Calu3 (cell line): ENCODE results near the gene CD36. TPM values are rescaled to one million over a fixed set of nuclear protein-coding genes. Genes with fewer than 3 reads are reported as not detected.

ENCODE experiments used
- BruUV-seq: library from RNA; stranded (reverse); fragments of 400-500 nt; replicated peaks from 2 replicates; lab custom pipeline; 2021; lab: Mats Ljungman, UMichigan
- CTCF ChIA-PET: fragments of 300-600 bp; sonication (Branson Sonifier 250); formaldehyde crosslinking; loops from one replicate; lab custom pipeline; 2022; ENCODE audit warnings: antibody characterized with exemption; lab: Charles Lee
- DNase-seq: peaks from one replicate; pipeline ENCODE4 v3.0.0; 2022
- H3K27ac Mint-ChIP-seq: one replicate; pipeline ENCODE4 v1.8.0; 2022; ENCODE audit warnings: mixed read lengths; ENCODE audit not compliant: unreplicated experiment
- H3K27me3 Mint-ChIP-seq: one replicate; pipeline ENCODE4 v1.8.0; 2022; ENCODE audit warnings: mixed read lengths; ENCODE audit not compliant: unreplicated experiment
- H3K36me3 Mint-ChIP-seq: one replicate; pipeline ENCODE4 v1.8.0; 2022; ENCODE audit warnings: mild to moderate bottlenecking, moderate library complexity, mixed read lengths; ENCODE audit not compliant: insufficient read depth, unreplicated experiment
- H3K4me1 Mint-ChIP-seq: one replicate; pipeline ENCODE4 v1.8.0; 2022; ENCODE audit warnings: mild to moderate bottlenecking, low read depth, mixed read lengths; ENCODE audit not compliant: unreplicated experiment
- H3K4me3 Mint-ChIP-seq: one replicate; pipeline ENCODE4 v1.8.0; 2022; ENCODE audit warnings: mild to moderate bottlenecking, low read depth, moderate library complexity, mixed read lengths; ENCODE audit not compliant: unreplicated experiment
- H3K9me3 Mint-ChIP-seq: one replicate; pipeline ENCODE4 v1.8.0; 2022; ENCODE audit warnings: low read depth, mixed read lengths; ENCODE audit not compliant: unreplicated experiment
- intact Hi-C: fragments of 100-400 bp; cut with micrococcal nuclease; formaldehyde crosslinking; loops from one replicate; pipeline ENCODE4 v1.10.0; 2022; ENCODE audit not compliant: unreplicated experiment
- total RNA-seq: library from RNA; stranded (reverse); gene quantifications from 2 replicates; pipeline ENCODE4 v1.2.3, GENCODE V29; 2022
- TF ChIP-seq, protein P1 (sequence below): fragments of 200-600 bp; IDR thresholded peaks from one replicate; pipeline ENCODE4 v1.8.0; 2022; ENCODE audit warnings: antibody characterized with exemption; ENCODE audit not compliant: unreplicated experiment

The CD36 gene
- total RNA-seq, 1 experiment from 2014 or later = not detected

- H3K9me3 Mint-ChIP-seq = no peaks in the 10 kb centered on the region
- H3K4me1 Mint-ChIP-seq = peaks cover 47% of the 10 kb centered on the region
- intact Hi-C loops = loop anchor here (10.0 kb wide), 1 partner anchor 433 kb away; no protein-coding TSS in a partner anchor
- H3K4me3 Mint-ChIP-seq = peak overlapping the region; percentile 12
- peak overlapping the region; percentile 66 for H3K27ac Mint-ChIP-seq
- no TSS peak for BruUV-seq
- CTCF ChIA-PET = interaction anchor here (0.6 kb wide), 2 partner anchors 85 to 193 kb away, joined by 3 to 5 read pairs; no protein-coding TSS in a partner anchor
- TF ChIP-seq, protein P1, sequence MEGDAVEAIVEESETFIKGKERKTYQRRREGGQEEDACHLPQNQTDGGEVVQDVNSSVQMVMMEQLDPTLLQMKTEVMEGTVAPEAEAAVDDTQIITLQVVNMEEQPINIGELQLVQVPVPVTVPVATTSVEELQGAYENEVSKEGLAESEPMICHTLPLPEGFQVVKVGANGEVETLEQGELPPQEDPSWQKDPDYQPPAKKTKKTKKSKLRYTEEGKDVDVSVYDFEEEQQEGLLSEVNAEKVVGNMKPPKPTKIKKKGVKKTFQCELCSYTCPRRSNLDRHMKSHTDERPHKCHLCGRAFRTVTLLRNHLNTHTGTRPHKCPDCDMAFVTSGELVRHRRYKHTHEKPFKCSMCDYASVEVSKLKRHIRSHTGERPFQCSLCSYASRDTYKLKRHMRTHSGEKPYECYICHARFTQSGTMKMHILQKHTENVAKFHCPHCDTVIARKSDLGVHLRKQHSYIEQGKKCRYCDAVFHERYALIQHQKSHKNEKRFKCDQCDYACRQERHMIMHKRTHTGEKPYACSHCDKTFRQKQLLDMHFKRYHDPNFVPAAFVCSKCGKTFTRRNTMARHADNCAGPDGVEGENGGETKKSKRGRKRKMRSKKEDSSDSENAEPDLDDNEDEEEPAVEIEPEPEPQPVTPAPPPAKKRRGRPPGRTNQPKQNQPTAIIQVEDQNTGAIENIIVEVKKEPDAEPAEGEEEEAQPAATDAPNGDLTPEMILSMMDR = no peak
- H3K27me3 Mint-ChIP-seq = no peaks in the 10 kb centered on the region
- no peak for DNase-seq
- peaks cover 9% of the 10 kb centered on the region for H3K36me3 Mint-ChIP-seq
Measured at GRCh38 chr7:80721883-80722615, 83.6 kb downstream of the CD36 start.

GRCh38 chr7:80722616-80723195 lies 84.3 kb downstream of the CD36 start:
- Mint-ChIP-seq H3K27me3 (no peaks in the 10 kb centered on the region), H3K4me1 (peaks cover 47% of the 10 kb centered on the region), H3K27ac (peak overlapping the region; percentile 66), H3K4me3 (peak overlapping the region; percentile 12), H3K36me3 (peaks cover 9% of the 10 kb centered on the region), H3K9me3 (no peaks in the 10 kb centered on the region)
- CTCF ChIA-PET = interaction anchor here (0.6 kb wide), 2 partner anchors 84 to 193 kb away, joined by 3 to 5 read pairs; no protein-coding TSS in a partner anchor
- no TSS peak for BruUV-seq
- TF ChIP-seq, protein P1 = no peak
- DNase-seq = peak; percentile 60
- intact Hi-C loops = loop anchor here (10.0 kb wide), 1 partner anchor 432 kb away; no protein-coding TSS in a partner anchor

GRCh38 chr7:80724249-80724871 lies 85.9 kb downstream of the CD36 start:
- H3K9me3 Mint-ChIP-seq = no peaks in the 10 kb centered on the region
- CTCF ChIA-PET = no interaction called here
- no TSS peak for BruUV-seq
- no peak overlapping the region for H3K27ac Mint-ChIP-seq
- DNase-seq = no peak
- H3K4me1 Mint-ChIP-seq = peaks cover 47% of the 10 kb centered on the region
- H3K27me3 Mint-ChIP-seq = no peaks in the 10 kb centered on the region
- intact Hi-C loops = loop anchor here (10.0 kb wide), 1 partner anchor 430 kb away; no protein-coding TSS in a partner anchor
- H3K36me3 Mint-ChIP-seq = peaks cover 9% of the 10 kb centered on the region
- TF ChIP-seq, protein P1 = no peak
- H3K4me3 Mint-ChIP-seq = no peak overlapping the region

DNA sequence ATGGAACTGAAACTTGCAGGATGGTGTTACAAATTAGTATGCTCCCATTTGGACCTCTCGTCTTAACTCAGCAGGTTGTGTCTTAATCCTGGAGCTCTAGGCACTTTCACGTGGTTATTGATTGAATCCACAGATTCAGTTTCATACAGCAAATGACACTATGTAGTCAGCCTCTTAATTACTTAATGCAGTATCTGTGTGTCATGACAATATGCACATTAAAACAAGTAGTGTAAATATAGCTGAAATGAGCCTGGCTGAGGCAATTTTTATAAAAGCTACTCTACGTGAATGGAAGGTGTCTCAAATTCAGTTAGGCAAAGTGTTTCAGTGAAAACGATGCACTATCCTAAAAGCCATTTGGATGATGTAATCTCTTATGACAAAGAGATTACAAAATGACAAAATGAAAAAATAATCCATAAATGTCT lies 86.8 kb downstream of the CD36 start:
- no peaks in the 10 kb centered on the region for H3K9me3 Mint-ChIP-seq
- no peaks in the 10 kb centered on the region for H3K27me3 Mint-ChIP-seq
- intact Hi-C loops = loop anchor here (5.0 to 10.0 kb wide), 2 partner anchors 430 to 448 kb away; no protein-coding TSS in a partner anchor
- peaks cover 47% of the 10 kb centered on the region for H3K4me1 Mint-ChIP-seq
- no TSS peak for BruUV-seq
- TF ChIP-seq, protein P1 = no peak
- H3K4me3 Mint-ChIP-seq = no peak overlapping the region
- peaks cover 9% of the 10 kb centered on the region for H3K36me3 Mint-ChIP-seq
- CTCF ChIA-PET = no interaction called here
- no peak for DNase-seq
- H3K27ac Mint-ChIP-seq = no peak overlapping the region
